ENCODE measurements around the gene LGR4. TPM values are rescaled to one million over a fixed set of nuclear protein-coding genes. Genes with fewer than 3 reads are reported as not detected.
A peak's percentile ranks its signal among the peaks of the same experiment; 100 is the strongest.

The LGR4 gene
- total RNA-seq, 1 experiment from 2014 or later, result 7.1 TPM

DNA sequence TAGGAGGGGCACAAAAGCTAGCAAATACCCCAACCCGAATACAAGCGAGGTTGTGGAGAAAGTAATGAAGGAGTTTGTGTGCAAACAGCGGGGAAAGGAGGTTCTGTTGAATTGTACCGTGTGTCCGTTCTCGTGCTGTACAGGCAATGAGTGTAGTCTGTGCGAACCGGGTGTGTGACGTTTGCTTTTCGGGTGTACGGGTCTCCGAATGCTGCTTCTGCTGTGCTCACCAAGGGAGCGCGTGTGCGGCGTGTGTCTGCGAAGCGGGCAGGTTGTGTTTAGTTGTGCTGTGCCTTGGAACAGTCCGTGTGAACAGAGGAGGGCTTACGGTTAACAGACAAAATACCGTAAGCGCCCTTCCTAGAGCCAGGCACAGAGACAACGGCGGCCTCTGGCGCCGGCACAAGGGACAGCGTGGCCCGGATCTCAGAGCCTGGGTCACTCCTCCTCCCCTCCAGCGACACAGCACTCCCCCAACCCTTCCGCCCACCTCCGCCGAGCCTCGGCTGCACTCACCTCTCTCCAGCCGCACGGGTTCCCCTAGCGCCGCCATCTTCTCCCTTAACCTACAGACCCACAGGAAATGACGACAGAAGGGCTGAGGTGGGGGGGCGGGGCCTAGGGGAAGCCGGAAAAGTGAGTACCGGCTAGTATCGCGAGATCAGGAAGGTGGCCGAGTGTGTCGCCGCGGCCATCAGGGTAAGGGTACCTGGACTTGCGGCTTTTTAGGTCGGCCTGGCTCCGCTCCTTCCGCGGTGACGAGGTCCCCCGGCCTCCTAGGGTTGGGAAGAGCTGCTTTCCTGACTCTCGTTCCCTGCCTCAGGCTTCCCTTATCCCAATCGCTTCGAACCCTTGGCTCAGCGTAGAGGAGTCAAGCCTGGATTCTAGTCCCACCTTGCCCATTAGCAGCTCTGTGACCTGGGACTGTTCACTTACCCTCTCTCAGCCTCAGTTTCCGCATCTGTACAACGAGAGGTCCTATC, 33.9 kb upstream of the LGR4 start, which contains the start of gene LIN7C (continued):
- TF ChIP-seq EZH2 (IDR thresholded peaks at IDR 0.05) (no peak), CBX3 (IDR thresholded peaks at IDR 0.05; ENCODE audit: low read depth) (peak; percentile 55; the same call in 1 of the 2 replicates), SIN3A (IDR thresholded peaks at IDR 0.05; ENCODE audit: low read depth) (peak; percentile 79), POLR2AphosphoS5 (IDR thresholded peaks at IDR 0.05; ENCODE audit: low read depth, low read length) (peak; percentile 96), EGR1 (IDR thresholded peaks at IDR 0.05; ENCODE audit: low read depth) (peak; percentile 47; the same call in 1 of the 2 replicates), SP1 (IDR thresholded peaks at IDR 0.05; ENCODE audit: low read depth) (peak; percentile 57; the same call in 1 of the 2 replicates)

DNA sequence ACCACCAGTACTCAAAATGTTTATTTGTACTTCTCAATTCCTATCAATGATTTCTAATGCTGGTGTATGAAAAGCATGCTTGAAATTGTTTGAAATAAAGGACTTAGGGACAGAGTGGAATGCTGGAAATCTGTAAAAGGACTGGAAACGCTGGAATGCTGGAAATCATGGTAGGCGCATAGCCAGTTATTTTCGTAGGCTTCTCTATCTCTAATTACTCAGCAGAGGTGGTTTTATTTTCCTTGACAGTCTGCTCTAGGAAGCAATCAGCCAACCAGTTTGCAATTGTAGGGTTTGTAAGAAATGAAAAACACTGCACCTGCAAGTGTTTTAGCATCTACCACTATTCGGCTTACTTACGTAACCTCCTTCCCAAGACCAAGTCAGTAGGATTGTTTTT, 33.2 kb upstream of the LGR4 start:
- H3K9me3 ChIP-seq (ENCODE audit: control insufficient read depth in 1 of 2, insufficient read depth in 1 of 2, low read depth in 1 of 2, low read length in 2 of 2), result no peaks in the 10 kb centered on the region
- no peak overlapping the region for H2AFZ ChIP-seq (ENCODE audit: low read depth, low read length, poor library complexity, severe bottlenecking)
- H3K36me3 ChIP-seq (ENCODE audit: control insufficient read depth in 1 of 2, insufficient read depth in 2 of 2, low read length in 2 of 2), result peaks cover 6 to 12% of the 10 kb centered on the region in 2 experiments; a peak in 2 of 4 replicates
- DNase-seq (ENCODE audit: low read depth, low spot score), result no peak
- H3K4me2 ChIP-seq (ENCODE audit: low read length), result peak overlapping the region; percentile 91
- ChIA-PET RAD21 (ENCODE audit: low non-redundant PET in 1 of 2, low total read pairs in 2 of 2, uncharacterized antibody in 2 of 2, unreplicated experiment in 2 of 2) (no interaction called here), POLR2A (no interaction called here), CTCF (no interaction called here)
- H3K79me2 ChIP-seq (ENCODE audit: insufficient read depth, low read length), result peaks cover 70% of the 10 kb centered on the region
- H3K9me2 ChIP-seq (ENCODE audit: insufficient read depth), result no peaks in the 10 kb centered on the region
- peak overlapping the region; percentile 76; the same call in 1 of the 2 replicates for H3K27ac ChIP-seq (ENCODE audit: low read depth, low read length)
- TF ChIP-seq, protein P1, sequence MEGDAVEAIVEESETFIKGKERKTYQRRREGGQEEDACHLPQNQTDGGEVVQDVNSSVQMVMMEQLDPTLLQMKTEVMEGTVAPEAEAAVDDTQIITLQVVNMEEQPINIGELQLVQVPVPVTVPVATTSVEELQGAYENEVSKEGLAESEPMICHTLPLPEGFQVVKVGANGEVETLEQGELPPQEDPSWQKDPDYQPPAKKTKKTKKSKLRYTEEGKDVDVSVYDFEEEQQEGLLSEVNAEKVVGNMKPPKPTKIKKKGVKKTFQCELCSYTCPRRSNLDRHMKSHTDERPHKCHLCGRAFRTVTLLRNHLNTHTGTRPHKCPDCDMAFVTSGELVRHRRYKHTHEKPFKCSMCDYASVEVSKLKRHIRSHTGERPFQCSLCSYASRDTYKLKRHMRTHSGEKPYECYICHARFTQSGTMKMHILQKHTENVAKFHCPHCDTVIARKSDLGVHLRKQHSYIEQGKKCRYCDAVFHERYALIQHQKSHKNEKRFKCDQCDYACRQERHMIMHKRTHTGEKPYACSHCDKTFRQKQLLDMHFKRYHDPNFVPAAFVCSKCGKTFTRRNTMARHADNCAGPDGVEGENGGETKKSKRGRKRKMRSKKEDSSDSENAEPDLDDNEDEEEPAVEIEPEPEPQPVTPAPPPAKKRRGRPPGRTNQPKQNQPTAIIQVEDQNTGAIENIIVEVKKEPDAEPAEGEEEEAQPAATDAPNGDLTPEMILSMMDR (IDR thresholded peaks at IDR 0.05 in 2 of 3, conservative IDR thresholded peaks at IDR 0.05 in 1 of 3; ENCODE audit: borderline replicate concordance in 1 of 3, insufficient read depth in 1 of 3, low read depth in 2 of 3, low read length in 2 of 3), result no peak
- TF ChIP-seq EGR1 (IDR thresholded peaks at IDR 0.05; ENCODE audit: low read depth) (no peak), FOSL1 (IDR thresholded peaks at IDR 0.05; ENCODE audit: low read depth) (no peak), CEBPB (IDR thresholded peaks at IDR 0.05; ENCODE audit: low read depth) (no peak), YY1 (IDR thresholded peaks at IDR 0.05; ENCODE audit: extremely low read depth, insufficient replicate concordance, low read depth, low read length) (no peak), EZH2 (IDR thresholded peaks at IDR 0.05) (no peak), SIN3A (IDR thresholded peaks at IDR 0.05; ENCODE audit: low read depth) (no peak), EZH2phosphoT487 (IDR thresholded peaks at IDR 0.05; ENCODE audit: borderline replicate concordance) (no peak), ZNF274 (IDR thresholded peaks at IDR 0.05; ENCODE audit: low read depth, low read length) (no peak), ELF1 (IDR thresholded peaks at IDR 0.05; ENCODE audit: borderline replicate concordance, low read depth) (no peak), SRF (IDR thresholded peaks at IDR 0.05; ENCODE audit: low read depth) (no peak)
- peak overlapping the region; percentile 89 to 94 for H3K4me3 ChIP-seq (replicated peaks in 1 of 2; ENCODE audit: low read depth in 1 of 2, low read length in 2 of 2)
- no TSS peak for BruUV-seq (replicated peaks)
- intact Hi-C loops (cut with micrococcal nuclease), result loop anchor here (5.0 kb wide), 1 partner anchor 1827 kb away; no protein-coding TSS in a partner anchor
- H3K4me1 ChIP-seq (ENCODE audit: control insufficient read depth in 1 of 2, insufficient read depth in 2 of 2, low read length in 2 of 2), result peaks cover 5 to 16% of the 10 kb centered on the region in 2 experiments; a peak in 3 of 4 replicates
- no peaks in the 10 kb centered on the region for H4K20me1 ChIP-seq (ENCODE audit: insufficient read depth)
- H3K9ac ChIP-seq (ENCODE audit: low read length), result peak overlapping the region; percentile 93
- ATAC-seq, result no peak
- no peaks in the 10 kb centered on the region for H3K27me3 ChIP-seq (ENCODE audit: insufficient read depth, low read length)
